Cardiac septum (tissue), 1 donor: ENCODE results near the gene CDK5. TPM values are rescaled to one million over a fixed set of nuclear protein-coding genes. Genes with fewer than 3 reads are reported as not detected.
A peak's percentile ranks its signal among the peaks of the same experiment; 100 is the strongest.
"Not testable (repeated sequence)": the region's sequence is repeated elsewhere in the genome, so short reads cannot be mapped to it uniquely, and the experiment has no call there.

Experiments used
- DNase-seq: peaks from one replicate; pipeline ENCODE4 v3.0.0-alpha.2; 2020; ENCODE audit warnings: low spot score
- intact Hi-C: fragments of 100-400 bp; cut with DNase I; formaldehyde crosslinking; loops from one replicate; pipeline ENCODE4 v1.14.0; 2022
- total RNA-seq: library from RNA; stranded (reverse); fragmentation: NEBNext Ultra II Directional; extraction: Animal tissue kit (Norgen Biotek cat#: 25700); gene quantifications from one replicate; pipeline ENCODE4 v1.2.1, GENCODE V29; 2021
- donor health status: DM: no; HTN: no; CAD: no.

The CDK5 gene
- total RNA-seq, 1 donor from 2014 or later = 9.4 TPM

GRCh38 chr7:151040616-151041375 is 16.9 kb downstream of the CDK5 start:
- no peak for DNase-seq
- intact Hi-C loops = no loop called here

DNA sequence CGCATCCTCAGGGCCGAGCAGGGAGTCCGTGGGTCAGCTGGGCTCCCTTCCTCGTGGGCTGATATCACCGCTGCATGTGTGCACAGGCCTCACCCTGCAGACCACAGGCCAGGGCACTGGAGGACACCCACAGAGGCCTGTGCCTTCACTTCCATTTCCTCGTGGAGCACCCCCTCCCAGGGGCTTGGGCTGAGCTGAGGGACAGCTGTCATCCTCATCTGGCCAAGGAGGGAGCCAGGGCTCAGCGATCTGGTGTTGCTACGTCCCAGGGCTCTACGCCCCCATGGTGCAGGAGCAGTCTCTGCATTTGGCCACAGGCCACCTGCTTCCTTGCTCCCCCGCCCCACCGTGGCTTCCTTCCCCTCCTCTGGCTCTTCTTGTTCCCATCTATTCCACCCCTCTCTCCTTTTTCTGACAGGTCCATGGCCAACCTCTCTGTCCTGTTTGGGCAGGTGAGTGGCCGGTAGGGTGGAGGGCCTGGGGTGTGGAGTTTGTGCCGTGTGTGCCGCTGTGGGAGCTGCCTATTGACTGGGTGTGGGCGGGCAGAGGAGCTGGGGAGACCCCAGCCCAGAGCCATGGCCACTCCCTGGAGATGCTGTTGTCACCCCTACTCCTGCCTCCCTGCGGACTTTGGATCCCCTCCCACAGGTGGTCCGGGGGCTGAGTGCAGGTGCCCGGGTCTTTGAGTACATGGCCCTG is 17.7 kb downstream of the CDK5 start:
- intact Hi-C loops = no loop called here
- DNase-seq = no peak

DNA sequence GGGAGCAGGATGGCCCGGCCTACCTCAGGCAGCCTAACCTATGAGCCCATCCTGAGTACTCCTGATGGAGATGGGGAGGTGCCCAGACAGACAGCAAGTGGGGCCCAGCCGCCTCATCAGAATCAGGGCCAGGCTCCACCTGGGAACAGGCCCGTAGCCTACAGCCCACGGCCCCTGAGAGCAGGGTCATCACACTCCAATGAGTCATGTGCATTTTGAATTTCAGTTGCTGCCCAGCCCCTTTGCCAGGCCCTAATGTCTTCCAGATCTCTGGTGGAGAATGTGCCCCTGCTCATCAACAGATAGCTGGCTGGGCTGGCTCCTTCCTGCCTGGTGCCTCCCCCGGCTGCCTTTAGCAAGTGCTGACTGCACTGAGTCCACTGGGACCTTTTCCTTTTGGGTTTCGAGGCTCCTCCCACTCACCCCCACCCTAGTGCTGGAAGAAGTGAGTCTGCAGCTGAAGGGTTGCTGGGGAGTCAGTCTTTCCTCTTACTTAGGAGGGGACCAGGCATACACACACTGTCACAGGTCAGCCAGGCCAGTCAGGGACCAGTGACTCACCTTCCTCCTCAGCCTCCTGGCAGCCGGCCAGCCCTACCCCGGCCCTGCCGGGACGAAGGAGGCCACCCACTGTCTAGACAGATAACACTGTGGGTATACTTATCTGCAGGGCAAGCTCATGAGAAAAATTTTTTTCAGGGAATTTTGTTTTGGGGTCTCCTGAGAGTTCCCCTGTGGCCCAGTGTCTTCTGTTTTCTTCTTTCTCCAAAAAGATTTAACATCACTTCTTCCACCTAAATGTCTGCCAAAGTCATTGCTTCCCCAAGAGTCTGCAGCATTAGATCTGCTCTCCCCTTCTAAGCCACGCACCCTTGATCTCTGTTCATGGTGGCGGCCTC is 18.5 kb downstream of the CDK5 start:
- intact Hi-C loops = no loop called here
- peak; percentile 85 for DNase-seq

DNA sequence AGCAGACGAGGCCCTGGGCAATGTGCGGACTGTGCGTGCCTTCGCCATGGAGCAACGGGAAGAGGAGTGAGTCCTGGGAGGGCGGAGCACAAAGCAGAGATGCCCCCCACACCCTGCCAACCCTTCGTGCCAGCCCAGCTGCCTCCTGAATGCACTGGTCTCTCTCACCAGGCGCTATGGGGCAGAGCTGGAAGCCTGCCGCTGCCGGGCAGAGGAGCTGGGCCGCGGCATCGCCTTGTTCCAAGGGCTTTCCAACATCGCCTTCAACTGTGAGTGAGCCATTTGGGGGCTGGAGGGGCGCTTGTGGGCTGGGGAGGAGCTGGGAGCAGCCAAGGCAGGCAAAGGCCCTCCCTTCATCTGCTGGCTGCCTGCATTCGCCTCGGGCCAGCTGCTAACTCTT is 21.8 kb downstream of the CDK5 start:
- no peak for DNase-seq
- intact Hi-C loops = no loop called here

GRCh38 chr7:151035026-151035717 is 22.5 kb downstream of the CDK5 start:
- DNase-seq = no peak
- intact Hi-C loops = no loop called here

DNA sequence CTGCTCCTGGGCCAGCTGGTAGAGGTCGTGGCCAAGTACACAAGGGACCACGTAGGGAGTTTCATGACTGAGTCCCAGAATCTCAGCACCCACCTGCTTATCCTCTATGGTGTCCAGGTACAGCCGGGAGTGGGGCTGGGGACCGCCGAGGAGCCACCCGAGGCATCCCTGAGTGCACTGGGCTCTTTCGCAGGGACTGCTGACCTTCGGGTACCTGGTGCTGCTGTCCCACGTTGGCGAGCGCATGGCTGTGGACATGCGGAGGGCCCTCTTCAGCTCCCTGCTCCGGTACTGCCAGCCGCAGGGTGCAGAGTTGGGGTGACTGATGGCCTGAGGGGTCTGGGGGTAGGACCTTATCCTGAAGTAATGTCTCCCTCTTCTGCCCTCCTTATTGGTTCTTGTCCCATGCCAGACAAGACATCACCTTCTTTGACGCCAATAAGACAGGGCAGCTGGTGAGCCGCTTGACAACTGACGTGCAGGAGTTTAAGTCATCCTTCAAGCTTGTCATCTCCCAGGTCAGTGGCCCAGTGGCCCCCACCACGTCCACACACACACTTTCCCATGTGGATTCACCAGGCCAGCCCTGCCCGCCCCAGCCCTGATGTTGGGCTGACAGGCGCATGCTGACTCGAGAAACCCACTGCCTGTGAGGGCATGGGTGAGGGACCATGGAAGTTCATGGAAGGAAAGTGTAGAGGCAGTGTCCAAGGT is 23.2 kb downstream of the CDK5 start:
- intact Hi-C loops = no loop called here

GRCh38 chr7:151033864-151034249 is 23.8 kb downstream of the CDK5 start:
- no peak for DNase-seq
- intact Hi-C loops = no loop called here

More for the DNA sequence above, 23.2 kb downstream of the CDK5 start:
- DNase-seq = no peak

GRCh38 chr7:151032936-151033863 is 24.5 kb downstream of the CDK5 start:
- intact Hi-C loops = no loop called here
- no peak for DNase-seq

DNA sequence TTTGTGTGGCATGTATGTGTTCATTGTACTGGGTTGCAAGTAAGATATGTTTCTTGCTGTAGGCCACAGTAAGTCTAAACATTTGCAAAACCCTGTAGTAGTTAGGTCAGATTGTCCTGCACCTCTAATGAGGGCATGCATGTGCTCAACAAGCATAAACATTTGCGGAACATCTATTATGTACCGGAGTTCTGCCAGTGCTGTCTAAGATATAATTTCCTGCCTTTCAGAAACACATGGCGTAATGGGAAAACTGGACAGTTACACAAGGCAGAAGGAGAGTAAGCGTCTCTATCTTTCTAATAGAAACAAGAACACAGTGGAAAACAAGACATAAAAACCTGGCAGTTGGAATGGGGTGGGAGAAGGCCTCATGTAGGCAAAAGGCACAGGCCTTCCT is 26.7 kb downstream of the CDK5 start:
- intact Hi-C loops = no loop called here
- DNase-seq = no peak

DNA sequence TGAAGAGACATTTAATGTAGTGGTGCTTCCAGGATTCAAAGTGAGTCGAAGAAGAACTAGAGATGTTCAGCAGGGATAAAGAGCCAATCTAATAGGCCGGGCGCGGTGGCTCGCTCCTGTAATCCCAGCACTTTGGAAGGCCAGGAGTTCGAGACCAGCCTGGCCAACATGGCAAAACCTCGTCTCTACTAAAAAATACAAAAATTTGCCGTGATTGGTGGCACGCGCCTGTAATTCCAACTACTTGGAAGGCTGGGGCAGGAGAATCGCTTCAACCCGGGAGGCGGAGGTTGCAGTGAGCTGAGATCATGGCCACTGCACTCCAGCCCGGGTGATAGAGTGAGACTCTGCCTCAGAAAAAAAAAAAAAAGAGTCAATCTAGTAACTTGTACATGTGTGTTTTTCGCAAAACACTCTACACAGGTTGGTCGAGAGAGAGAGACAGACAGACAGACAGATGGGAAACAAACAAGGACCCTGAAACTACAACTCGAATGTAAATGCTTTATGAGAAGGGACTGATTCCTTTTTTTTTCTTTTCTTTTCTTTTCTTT is 28.7 kb downstream of the CDK5 start:
- intact Hi-C loops = loop anchor here (1.0 to 5.0 kb wide), 3 partner anchors 30 to 83 kb away; partner anchors contain the start of genes FASTK and SLC4A2
- DNase-seq = no peak

GRCh38 chr7:151028131-151028947 is 29.4 kb downstream of the CDK5 start, which contains the start of gene ABCB8:
Gene ABCB8 (plus strand): TSS chr7:151028450. CDS start chr7:151028516, 66 bp downstream.
- peak; percentile 98 for DNase-seq
- intact Hi-C loops = loop anchor here (1.0 to 5.0 kb wide), 3 partner anchors 30 to 84 kb away; partner anchors contain the start of genes FASTK and SLC4A2

- intact Hi-C loops = loop anchor here (1.0 to 5.0 kb wide), 3 partner anchors 31 to 85 kb away; partner anchors contain the start of genes FASTK and SLC4A2
- not testable (repeated sequence) for DNase-seq
Measured at GRCh38 chr7:151027728-151028130, 30.0 kb downstream of the CDK5 start.

DNA sequence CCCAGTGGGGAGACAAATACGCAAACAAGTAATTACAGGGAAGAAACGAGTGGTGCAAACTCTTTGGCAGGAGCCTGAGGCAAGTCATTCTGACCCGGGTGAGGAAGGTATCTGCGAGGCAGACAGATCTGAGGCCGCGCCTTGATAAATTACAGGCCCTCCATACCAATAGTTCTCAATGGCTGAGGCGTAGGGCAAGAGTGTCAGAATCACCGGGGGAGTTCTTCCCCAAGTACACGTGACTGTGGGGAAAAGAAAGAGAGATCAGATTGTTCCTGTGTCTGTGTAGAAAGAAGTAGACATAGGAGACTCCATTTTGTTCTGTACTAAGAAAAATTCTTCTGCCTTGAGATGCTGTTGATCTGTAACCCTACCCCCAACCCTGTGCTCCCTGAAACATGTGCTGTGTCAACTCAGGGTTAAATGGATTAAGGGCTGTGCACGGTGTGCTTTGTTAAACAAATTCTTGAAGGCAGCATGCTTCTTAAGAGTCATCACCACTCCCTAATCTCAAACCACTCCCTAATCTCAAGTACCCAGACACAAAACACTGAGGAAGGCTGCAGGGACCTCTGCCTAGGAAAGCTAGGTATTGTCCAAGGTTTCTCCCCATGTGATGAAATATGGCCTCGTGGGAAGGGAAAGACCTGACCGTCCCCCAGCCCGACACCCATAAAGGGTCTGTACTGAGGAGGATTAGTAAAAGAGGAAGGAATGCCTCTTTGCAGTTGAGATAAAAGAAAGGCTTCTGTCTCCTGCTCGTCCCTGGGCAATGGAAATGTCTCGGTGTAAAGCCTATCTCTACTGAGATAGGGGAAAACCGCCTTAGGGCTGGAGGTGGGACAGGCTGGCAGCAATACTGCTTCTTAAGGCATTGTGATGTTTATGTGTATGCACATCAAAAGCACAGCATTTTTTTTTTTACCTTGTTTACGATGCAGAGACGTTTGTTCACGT is 30.6 kb downstream of the CDK5 start:
- not testable (repeated sequence) for DNase-seq
- intact Hi-C loops = loop anchor here (5.0 kb wide), 1 partner anchor 85 kb away; no protein-coding TSS in a partner anchor

- DNase-seq = no peak
- intact Hi-C loops = loop anchor here (5.0 kb wide), 1 partner anchor 86 kb away; no protein-coding TSS in a partner anchor
Measured at GRCh38 chr7:151025924-151026671, 31.6 kb downstream of the CDK5 start.
